HG02870 (cell line): ENCODE data around the gene SDE2.
"Not testable (repeated sequence)": the region's sequence is repeated elsewhere in the genome, so short reads cannot be mapped to it uniquely, and the experiment has no call there.

Experiments
- ATAC-seq: cut with Tn5 transposase; IDR thresholded peaks from one replicate; pipeline ENCODE4 v1.9.1; 2021; ENCODE audit warnings: mild to moderate bottlenecking, moderate library complexity; ENCODE audit not compliant: unreplicated experiment

The SDE2 gene

GRCh38 chr1:225979421-225979820 is 19.7 kb downstream of the SDE2 start:
- ATAC-seq = no peak

GRCh38 chr1:225977937-225978748 is 21.0 kb downstream of the SDE2 start:
- ATAC-seq = peak; percentile 53

- not testable (repeated sequence) for ATAC-seq
Measured at GRCh38 chr1:225975146-225975545, 24.0 kb downstream of the SDE2 start.

GRCh38 chr1:225974454-225974853 is 24.7 kb downstream of the SDE2 start:
- no peak for ATAC-seq

- ATAC-seq = no peak
Measured at GRCh38 chr1:225973158-225973557, 26.0 kb downstream of the SDE2 start.

GRCh38 chr1:225972344-225973152 is 26.6 kb downstream of the SDE2 start:
- no peak for ATAC-seq

GRCh38 chr1:225970592-225971157 is 28.5 kb downstream of the SDE2 start:
- not testable (repeated sequence) for ATAC-seq

- ATAC-seq = not testable (repeated sequence)
Measured at GRCh38 chr1:225969751-225970150, 29.4 kb downstream of the SDE2 start.

- ATAC-seq = no peak
Measured at GRCh38 chr1:225965231-225965630, 33.9 kb downstream of the SDE2 start.

- ATAC-seq = no peak
Measured at GRCh38 chr1:225963735-225964530, 35.2 kb downstream of the SDE2 start.

GRCh38 chr1:225962440-225962975 is 36.6 kb downstream of the SDE2 start:
- ATAC-seq = peak; percentile 69

- no peak for ATAC-seq
Measured at GRCh38 chr1:225961659-225962439, 37.3 kb downstream of the SDE2 start.

GRCh38 chr1:225958041-225958440 is 41.1 kb downstream of the SDE2 start:
- ATAC-seq = no peak

- no peak for ATAC-seq
Measured at GRCh38 chr1:225954753-225955152, 44.4 kb downstream of the SDE2 start.

- no peak for ATAC-seq
Measured at GRCh38 chr1:225953315-225953714, 45.8 kb downstream of the SDE2 start.

- ATAC-seq = no peak
Measured at GRCh38 chr1:225950905-225951497, 48.1 kb downstream of the SDE2 start.

- ATAC-seq = no peak
Measured at GRCh38 chr1:225949041-225949440, 50.1 kb downstream of the SDE2 start.

- no peak for ATAC-seq
Measured at GRCh38 chr1:225946803-225947202, 52.3 kb downstream of the SDE2 start.

- no peak for ATAC-seq
Measured at GRCh38 chr1:225946082-225946620, 53.0 kb downstream of the SDE2 start.
